Stimulated activated CD4-positive, alpha-beta T cell treated with anti-CD3 and anti-CD28 coated beads, Interleukin-12 subunit alpha, Interleukin-12 subunit beta, amount 100 ng/mL, for 48 hours (primary cell): ENCODE data around the gene PLXNB3.

ENCODE experiments used
- DNase-seq, 3 donors: peaks; one replicate each; pipeline ENCODE4 v3.0.0-alpha.2; 2020; ENCODE audit warnings: low read depth in 2 of 3, low spot score in 1 of 3

The PLXNB3 gene

GRCh38 chrX:153750127-153750774 is 13.8 kb upstream of the PLXNB3 start:
- no peak for DNase-seq

- DNase-seq, result no peak
Observed at GRCh38 chrX:153755136-153755535, 8.9 kb upstream of the PLXNB3 start.

- DNase-seq, result no peak
Observed at GRCh38 chrX:153761863-153762262, 2.2 kb upstream of the PLXNB3 start.

- no peak for DNase-seq
Observed at GRCh38 chrX:153762626-153763173, 1.3 kb upstream of the PLXNB3 start.

GRCh38 chrX:153763298-153763932 is 634 bp upstream of the PLXNB3 start:
- DNase-seq, result no peak

- no peak for DNase-seq
Observed at GRCh38 chrX:153764786-153765137, 713 bp downstream of the PLXNB3 start.

GRCh38 chrX:153765138-153766079 is 1.4 kb downstream of the PLXNB3 start:
- no peak for DNase-seq

- peak in 1 of 3 donors; percentile 16 for DNase-seq
Observed at GRCh38 chrX:153766098-153766817, 2.2 kb downstream of the PLXNB3 start.

- no peak for DNase-seq
Observed at GRCh38 chrX:153766871-153767673, 3.0 kb downstream of the PLXNB3 start.

GRCh38 chrX:153767674-153768055 is 3.6 kb downstream of the PLXNB3 start:
- DNase-seq, result no peak

GRCh38 chrX:153768311-153769157 is 4.5 kb downstream of the PLXNB3 start:
- DNase-seq, result no peak

GRCh38 chrX:153769158-153769864 is 5.3 kb downstream of the PLXNB3 start:
- no peak for DNase-seq

GRCh38 chrX:153769865-153770600 is 6.0 kb downstream of the PLXNB3 start:
- DNase-seq, result no peak

- DNase-seq, result no peak
Observed at GRCh38 chrX:153770601-153771414, 6.8 kb downstream of the PLXNB3 start.

- DNase-seq, result no peak
Observed at GRCh38 chrX:153771415-153772315, 7.6 kb downstream of the PLXNB3 start.
